ENCODE measurements around the gene ADGB.
"Not testable (repeated sequence)": the region's sequence is repeated elsewhere in the genome, so short reads cannot be mapped to it uniquely, and the experiment has no call there.

Gene ADGB

DNA sequence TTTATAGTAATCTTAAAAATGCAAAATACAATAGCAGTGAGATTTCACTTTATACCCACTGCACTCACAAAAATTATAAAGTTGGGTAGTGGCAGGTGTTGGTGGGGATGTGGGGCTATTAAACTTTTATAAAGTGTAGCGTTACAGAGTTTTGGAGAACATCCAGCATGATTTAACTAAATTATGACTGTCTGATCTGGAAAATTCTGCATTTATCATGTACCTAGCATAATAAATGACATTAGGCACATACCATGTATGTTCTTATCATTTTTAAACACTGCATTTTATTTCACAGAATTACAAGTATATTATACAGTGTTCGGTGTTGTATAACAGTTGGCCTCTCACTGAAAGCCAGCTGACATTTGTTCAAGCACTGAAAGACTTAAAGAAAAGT, 169.9 kb downstream of the ADGB start:
- DNase-seq (ENCODE audit: low spot score), result no peak

DNA sequence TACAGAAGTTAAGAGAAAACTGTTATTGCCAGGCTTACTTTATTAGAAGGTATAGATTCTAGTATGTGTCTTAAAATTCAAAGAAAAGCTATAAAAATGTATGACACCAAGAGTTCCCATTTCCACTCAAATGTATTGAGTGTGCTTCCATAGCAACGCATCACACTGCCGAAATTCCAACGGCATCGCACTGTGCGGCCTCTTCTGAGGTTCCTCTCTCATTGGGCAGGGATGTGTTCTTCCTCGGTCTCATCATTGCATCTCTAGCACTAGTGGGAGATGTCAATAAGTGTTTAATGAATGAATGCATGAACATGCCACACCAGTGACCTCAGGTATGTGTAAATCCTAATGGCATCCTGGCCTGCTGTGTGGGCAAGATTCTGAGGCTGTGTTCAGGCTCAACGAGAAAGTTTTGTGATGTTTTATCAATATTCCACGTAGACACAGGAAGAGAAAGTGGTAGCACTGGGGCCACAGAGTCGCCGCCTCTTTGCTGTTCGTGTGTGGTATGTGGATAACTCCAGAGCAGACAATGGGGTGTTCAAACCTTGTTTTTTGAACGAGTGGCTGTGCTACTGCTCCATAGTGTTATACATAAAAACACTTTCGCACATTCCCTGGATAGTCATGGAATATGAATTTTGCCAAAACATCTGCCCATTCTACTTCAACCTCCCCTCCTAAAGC, 171.6 kb downstream of the ADGB start:
- no peak for DNase-seq (ENCODE audit: low spot score)

DNA sequence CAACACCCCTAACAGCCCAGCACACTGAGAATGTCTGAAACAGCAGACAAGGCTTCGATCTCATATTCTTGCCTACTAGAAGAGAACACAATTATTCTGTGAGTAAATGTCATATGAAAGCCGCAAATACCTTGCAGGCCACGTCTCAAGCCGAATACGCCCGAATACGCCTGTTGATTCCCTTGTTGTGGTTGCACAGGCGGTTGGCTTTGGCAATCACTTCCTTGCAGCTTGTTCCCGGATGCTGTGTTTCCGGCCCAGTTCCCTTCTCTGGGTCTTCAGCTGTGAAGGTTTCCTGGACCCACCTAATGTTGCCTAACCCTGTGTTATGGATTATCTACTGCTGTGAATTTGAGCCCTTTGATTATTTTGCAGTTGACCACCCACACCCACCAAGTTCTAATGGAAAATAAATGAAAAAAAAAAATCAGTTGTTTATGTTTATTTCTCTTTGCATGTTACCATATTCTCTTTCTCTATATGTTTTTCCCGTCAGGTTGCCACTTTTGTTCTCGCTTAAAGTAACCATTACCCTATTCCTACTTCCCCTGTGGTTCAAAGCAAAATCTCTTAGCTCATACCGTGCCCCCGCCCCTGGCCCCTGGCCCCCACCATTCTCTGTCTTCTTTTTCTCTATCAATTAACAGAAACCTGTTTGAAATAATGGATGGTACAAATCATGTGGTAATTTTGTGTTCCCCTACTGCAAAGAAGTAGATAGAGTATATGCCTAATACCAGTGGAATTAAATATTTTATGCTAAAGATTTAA, 172.4 kb downstream of the ADGB start:
- DNase-seq (ENCODE audit: low spot score), result no peak

DNA sequence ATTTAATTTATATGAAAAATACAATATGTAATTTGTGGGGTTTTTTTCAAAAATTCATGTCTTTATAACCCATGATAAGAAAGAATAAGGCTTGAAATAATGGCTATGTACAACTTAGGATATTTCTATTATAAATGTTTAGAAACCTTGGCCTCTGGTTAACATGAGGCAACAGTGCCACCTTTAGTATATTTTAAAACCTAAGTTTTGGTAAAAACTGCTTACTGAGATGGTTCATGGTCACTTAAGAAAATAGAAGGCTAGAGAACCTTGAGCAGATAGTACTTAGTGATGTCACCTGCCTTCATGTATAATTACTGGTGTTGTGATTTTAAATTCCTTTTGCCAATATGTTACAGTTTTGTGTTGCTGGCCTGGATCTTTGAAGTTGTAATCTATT, 176.4 kb downstream of the ADGB start:
- DNase-seq (ENCODE audit: low spot score), result no peak

- DNase-seq (ENCODE audit: low spot score), result no peak
Observed at GRCh38 chr6:146781836-146782235, 183.1 kb downstream of the ADGB start.

- DNase-seq (ENCODE audit: low spot score), result no peak
Observed at GRCh38 chr6:146785001-146785585, 186.3 kb downstream of the ADGB start.

DNA sequence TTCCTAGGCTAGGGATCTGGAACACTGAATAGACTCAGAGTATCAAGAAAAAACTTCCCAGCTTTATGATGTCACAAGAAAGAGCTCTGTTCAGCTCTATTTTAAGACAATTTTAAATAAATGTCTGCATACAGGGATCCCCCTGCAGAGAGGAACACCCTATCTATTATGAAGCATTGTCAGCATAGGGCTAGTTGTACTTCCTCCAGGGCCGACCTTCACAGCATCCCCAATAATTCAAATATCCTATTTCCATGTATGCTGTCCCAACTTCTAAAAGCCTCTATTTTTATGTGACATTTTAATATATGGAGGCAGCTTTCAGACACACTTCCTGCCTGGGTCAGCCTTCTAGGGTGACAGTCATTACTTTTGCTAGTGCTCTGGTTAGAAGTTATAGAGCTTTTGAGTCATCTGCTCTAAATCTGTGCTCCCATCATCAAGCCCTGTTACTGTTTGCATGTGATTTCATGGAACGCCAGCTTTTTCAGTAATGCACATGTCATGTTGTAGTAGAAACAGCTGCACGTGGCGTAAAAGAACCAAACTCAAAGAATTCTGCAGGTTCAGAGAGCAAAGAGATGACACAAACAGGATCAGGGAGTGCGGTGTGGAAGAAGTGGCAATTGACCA, 189.2 kb downstream of the ADGB start:
- no peak for DNase-seq (ENCODE audit: low spot score)

- no peak for DNase-seq (ENCODE audit: low spot score)
Observed at GRCh38 chr6:146790561-146791091, 191.9 kb downstream of the ADGB start.

- DNase-seq (ENCODE audit: low spot score), result no peak
Observed at GRCh38 chr6:146791930-146792329, 193.2 kb downstream of the ADGB start.

- DNase-seq (ENCODE audit: low spot score), result not testable (repeated sequence)
Observed at GRCh38 chr6:146793218-146793617, 194.4 kb downstream of the ADGB start.

- DNase-seq (ENCODE audit: low spot score), result no peak
Observed at GRCh38 chr6:146795479-146796133, 196.8 kb downstream of the ADGB start.

DNA sequence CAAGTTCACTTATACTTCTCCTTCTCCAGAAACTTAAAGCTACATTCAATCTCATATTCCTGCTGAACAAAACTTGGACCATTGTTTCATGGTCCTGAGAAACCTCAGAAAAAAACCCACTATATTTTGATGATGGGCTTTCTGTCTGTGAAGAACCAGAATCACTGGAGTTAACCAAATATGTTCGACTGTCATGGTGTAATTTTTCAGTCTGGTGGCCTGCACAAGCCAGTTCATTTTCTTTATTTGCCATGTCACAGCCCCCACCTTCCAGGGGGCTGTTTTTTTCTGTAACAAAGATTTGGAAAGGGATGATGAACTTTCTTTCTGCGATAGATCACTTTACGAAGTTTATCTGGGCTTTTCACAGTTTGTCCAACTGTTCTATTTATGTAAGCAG, 204.4 kb downstream of the ADGB start:
- not testable (repeated sequence) for DNase-seq (ENCODE audit: low spot score)

DNA sequence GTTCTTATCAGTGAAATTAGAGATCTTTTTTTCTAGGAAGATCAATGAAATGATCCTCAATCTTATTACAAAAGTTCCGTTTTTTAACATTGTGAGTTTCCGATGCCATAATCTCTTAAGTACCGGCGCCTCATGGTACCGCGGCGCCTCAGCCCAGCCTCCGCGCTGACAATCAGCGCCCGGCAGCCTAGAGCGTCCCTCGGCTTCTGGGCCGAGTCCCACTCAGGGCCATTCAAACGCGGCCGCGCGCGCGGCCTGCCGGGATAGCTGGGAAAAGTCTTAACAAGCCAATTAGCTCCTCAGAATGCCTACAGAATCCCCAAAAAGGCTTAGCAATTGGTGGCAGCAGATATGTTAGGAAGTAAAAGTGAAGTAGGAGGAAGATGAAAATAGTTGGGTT, 204.8 kb downstream of the ADGB start:
- DNase-seq (ENCODE audit: low spot score), result no peak

GRCh38 chr6:146805546-146806325, 207.0 kb downstream of the ADGB start:
- DNase-seq (ENCODE audit: low spot score), result peak; percentile 42

DNA sequence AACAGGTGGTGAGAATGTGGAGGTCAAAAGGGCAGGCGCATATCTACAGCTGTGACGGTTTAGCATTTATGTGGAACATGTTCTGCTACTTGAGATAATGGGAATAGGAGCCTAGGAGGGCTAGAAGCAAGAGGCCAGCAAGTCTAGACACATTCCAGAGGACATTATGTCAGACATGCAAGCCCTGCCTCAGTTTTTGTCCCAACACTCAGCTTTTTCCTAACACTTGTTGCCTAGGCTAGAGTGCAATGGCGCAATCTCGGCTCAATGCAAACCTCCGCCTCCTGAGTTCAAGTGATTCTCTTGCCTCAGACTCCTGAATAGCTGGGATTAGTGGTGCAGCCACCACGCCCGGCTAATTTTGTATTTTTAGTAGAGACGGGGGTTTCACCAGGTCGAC, 210.2 kb downstream of the ADGB start:
- not testable (repeated sequence) for DNase-seq (ENCODE audit: low spot score)

- not testable (repeated sequence) for DNase-seq (ENCODE audit: low spot score)
Observed at GRCh38 chr6:146812811-146813321, 214.1 kb downstream of the ADGB start.

- no peak for DNase-seq (ENCODE audit: low spot score)
Observed at GRCh38 chr6:146813554-146813953, 214.8 kb downstream of the ADGB start.

- DNase-seq (ENCODE audit: low spot score), result no peak
Observed at GRCh38 chr6:146814148-146814750, 215.5 kb downstream of the ADGB start.

DNA sequence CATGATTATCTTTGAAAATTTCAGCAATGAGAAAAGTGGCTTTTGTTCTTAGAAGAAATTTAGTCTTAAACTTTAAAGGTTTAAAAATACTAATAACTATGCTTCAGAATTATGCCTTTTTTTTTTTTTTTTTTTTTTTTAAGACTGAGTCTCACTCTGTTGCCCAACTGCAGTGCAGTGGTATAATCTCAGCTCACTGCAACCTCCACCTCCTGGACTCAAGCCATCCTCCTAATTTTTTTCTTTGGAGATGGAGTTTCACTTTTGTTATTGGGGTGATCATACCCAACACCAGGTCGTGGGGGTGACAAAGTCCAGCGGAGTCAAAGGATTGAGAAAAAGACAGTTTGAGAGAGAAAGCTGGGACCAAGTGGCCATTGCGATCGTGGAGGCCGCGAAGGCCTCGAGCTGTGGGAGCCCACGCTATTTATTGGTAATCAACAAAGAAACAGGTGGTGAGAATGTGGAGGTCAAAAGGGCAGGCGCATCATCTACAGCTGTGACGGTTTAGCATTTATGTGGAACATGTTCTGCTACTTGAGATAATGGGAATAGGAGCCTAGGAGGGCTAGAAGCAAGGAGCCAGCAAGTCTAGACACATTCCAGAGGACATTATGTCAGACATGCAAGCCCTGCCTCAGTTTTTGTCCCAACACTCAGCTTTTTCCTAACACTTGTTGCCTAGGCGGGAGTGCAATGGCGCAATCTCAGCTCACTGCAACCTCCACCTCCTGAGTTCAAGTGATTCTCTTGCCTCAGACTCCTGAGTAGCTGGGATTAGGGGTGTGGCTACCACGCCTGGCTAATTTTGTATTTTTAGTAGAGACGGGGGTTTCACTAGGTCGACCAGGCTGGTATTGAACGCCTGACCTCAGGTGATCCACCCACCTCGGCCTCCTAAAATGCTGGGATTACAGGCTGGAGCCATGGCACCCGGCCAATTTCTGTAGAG, 217.0 kb downstream of the ADGB start:
- not testable (repeated sequence) for DNase-seq (ENCODE audit: low spot score)
